Tibial artery (tissue), 4 donors: ENCODE results near the gene ABCC1.

Experiments
- DNase-seq, 2 donors: peaks; one replicate each; pipeline ENCODE4 v3.0.0-alpha.2; 2019
- H3K27ac ChIP-seq, 2 donors: fragments of 200-600 bp; sonication (generic) in 1 of 2; 1 replicate in 1 of 2; 2 replicates in 1 of 2; pipeline ENCODE4 v1.5.1; 2018 to 2019; ENCODE audit warnings: mild to moderate bottlenecking in 1 of 2
- H3K27me3 ChIP-seq, 2 donors: fragments of 200-600 bp; sonication (generic) in 1 of 2; one replicate each; pipeline versions ENCODE4 v1.5.1 to v1.6.0; 2016 to 2019
- H3K36me3 ChIP-seq, 3 donors: fragments of 200-600 bp; sonication (generic) in 2 of 3; one replicate each; pipeline ENCODE4 v1.5.1; 2016 to 2019; ENCODE audit warnings: mild to moderate bottlenecking in 2 of 3
- H3K4me1 ChIP-seq, 4 donors: fragments of 200-600 bp; sonication (generic) in 2 of 4; 1 replicate in 3 of 4; 2 replicates in 1 of 4; pipeline ENCODE4 v1.5.1; 2016 to 2019
- H3K4me3 ChIP-seq, 2 donors: fragments of 200-600 bp; sonication (generic) in 1 of 2; 1 replicate in 1 of 2; 2 replicates in 1 of 2; pipeline ENCODE4 v1.5.1; 2018 to 2019; ENCODE audit warnings: mild to moderate bottlenecking in 2 of 2
- H3K9me3 ChIP-seq, 3 donors: fragments of 200-600 bp; sonication (generic) in 1 of 3; one replicate each; pipeline ENCODE4 v1.5.1; 2016 to 2019
- CTCF ChIP-seq, 2 experiments: fragments of 200-600 bp in 1 of 2; fragments of 450-650 bp in 1 of 2; IDR thresholded peaks; one replicate each; pipeline ENCODE4 v1.5.1; 2017 to 2019; ENCODE audit warnings: antibody characterized with exemption in 2 of 2, mild to moderate bottlenecking in 1 of 2, moderate library complexity in 1 of 2
- intact Hi-C: fragments of 100-400 bp; cut with DNase I; formaldehyde crosslinking; loops from one replicate; pipeline ENCODE4 v1.15.0; 2023; ENCODE audit warnings: low total_unique reads

The ABCC1 gene

GRCh38 chr16:16045296-16045695 is 95.9 kb downstream of the ABCC1 start:
- H3K4me1 ChIP-seq = peaks cover 0 to 11% (median 6%) of the 10 kb centered on the region in 4 donors
- no peak for DNase-seq
- H3K27ac ChIP-seq = no peak overlapping the region
- TF ChIP-seq CTCF (IDR thresholded peaks at IDR 0.05) = no peak
- H3K36me3 ChIP-seq = peaks cover 50 to 72% (median 61%) of the 10 kb centered on the region in 3 donors
- H3K9me3 ChIP-seq = no peaks in the 10 kb centered on the region
- H3K4me3 ChIP-seq = no peak overlapping the region
- no peaks in the 10 kb centered on the region for H3K27me3 ChIP-seq
- intact Hi-C loops = no loop called here

- no peak overlapping the region for H3K4me3 ChIP-seq
- no peaks in the 10 kb centered on the region for H3K9me3 ChIP-seq
- TF ChIP-seq CTCF (IDR thresholded peaks at IDR 0.05) = no peak
- no peaks in the 10 kb centered on the region for H3K27me3 ChIP-seq
- H3K36me3 ChIP-seq = peaks cover 50 to 78% (median 57%) of the 10 kb centered on the region in 3 donors
- H3K4me1 ChIP-seq = peaks cover 0 to 11% (median 6%) of the 10 kb centered on the region in 4 donors
- H3K27ac ChIP-seq = no peak overlapping the region
- intact Hi-C loops = no loop called here
- no peak for DNase-seq
These were observed 96.5 kb downstream of the ABCC1 start for GRCh38 chr16:16045879-16046278.

GRCh38 chr16:16047761-16048160 is 98.3 kb downstream of the ABCC1 start:
- Histone ChIP-seq H3K4me3 (no peak overlapping the region), H3K27me3 (no peaks in the 10 kb centered on the region), H3K36me3 (peaks cover 54 to 87% (median 65%) of the 10 kb centered on the region in 3 donors), H3K4me1 (no peaks in the 10 kb centered on the region), H3K9me3 (no peaks in the 10 kb centered on the region), H3K27ac (no peak overlapping the region)
- no peak for TF ChIP-seq CTCF (IDR thresholded peaks at IDR 0.05)
- DNase-seq = no peak
- intact Hi-C loops = no loop called here

GRCh38 chr16:16048904-16049582 is 99.6 kb downstream of the ABCC1 start:
- Histone ChIP-seq H3K27me3 (no peaks in the 10 kb centered on the region), H3K36me3 (peaks cover 56 to 96% (median 71%) of the 10 kb centered on the region in 3 donors), H3K4me3 (no peak overlapping the region), H3K27ac (no peak overlapping the region), H3K4me1 (no peaks in the 10 kb centered on the region), H3K9me3 (no peaks in the 10 kb centered on the region)
- DNase-seq = no peak
- no peak for TF ChIP-seq CTCF (IDR thresholded peaks at IDR 0.05)
- intact Hi-C loops = no loop called here

GRCh38 chr16:16050106-16050505 is 100.7 kb downstream of the ABCC1 start:
- no peak for DNase-seq
- Histone ChIP-seq H3K27ac (no peak overlapping the region), H3K36me3 (peaks cover 56 to 91% (median 67%) of the 10 kb centered on the region in 3 donors), H3K9me3 (no peaks in the 10 kb centered on the region), H3K4me3 (no peak overlapping the region), H3K27me3 (no peaks in the 10 kb centered on the region), H3K4me1 (no peaks in the 10 kb centered on the region)
- intact Hi-C loops = no loop called here
- no peak for TF ChIP-seq CTCF (IDR thresholded peaks at IDR 0.05)
